ENCODE data around the gene TRAPPC10. TPM values are rescaled to one million over a fixed set of nuclear protein-coding genes. Genes with fewer than 3 reads are reported as not detected.

The TRAPPC10 gene
- total RNA-seq, 2 donors from 2014 or later, result 14.4 to 38.9 TPM

GRCh38 chr21:44011123-44011522 is 986 bp upstream of the TRAPPC10 start:
- Histone ChIP-seq H3K27ac (peak overlapping the region; percentile 90 to 93), H3K36me3 (no peaks in the 10 kb centered on the region), H3K4me1 (replicated peaks) (no peaks in the 10 kb centered on the region), H3K4me3 (peak overlapping the region; percentile 93 to 97), H3K9me3 (no peaks in the 10 kb centered on the region), H3K27me3 (replicated peaks; ENCODE audit: insufficient read depth) (no peaks in the 10 kb centered on the region)
- 79% methylated on average over 9 of the region's 9 CpGs for WGBS
- DNase-seq (ENCODE audit: low spot score), result no peak
- TF ChIP-seq POLR2AphosphoS5 (IDR thresholded peaks at IDR 0.05), result no peak
- intact Hi-C loops (cut with DNase I), result no loop called here

GRCh38 chr21:44012474-44013379 is 618 bp downstream of the TRAPPC10 start:
- H3K9me3 ChIP-seq, result no peaks in the 10 kb centered on the region
- peak; percentile 30 for DNase-seq (ENCODE audit: low spot score)
- no peaks in the 10 kb centered on the region for H3K36me3 ChIP-seq
- H3K4me3 ChIP-seq, result peak overlapping the region; percentile 93 to 97
- intact Hi-C loops (cut with DNase I), result no loop called here
- peak overlapping the region; percentile 90 to 93 for H3K27ac ChIP-seq
- TF ChIP-seq POLR2A (IDR thresholded peaks at IDR 0.05), result no peak
- TF ChIP-seq CTCF (IDR thresholded peaks at IDR 0.05), result peak in 1 of 4 experiments; percentile 10
- no peak for TF ChIP-seq POLR2AphosphoS5 (IDR thresholded peaks at IDR 0.05)
- H3K4me1 ChIP-seq (replicated peaks), result no peaks in the 10 kb centered on the region
- WGBS, result under 1% methylated on average over 64 of the region's 87 CpGs
- H3K27me3 ChIP-seq (replicated peaks; ENCODE audit: insufficient read depth), result no peaks in the 10 kb centered on the region

GRCh38 chr21:44013380-44014088 is 1.4 kb downstream of the TRAPPC10 start:
- H3K36me3 ChIP-seq, result no peaks in the 10 kb centered on the region
- H3K27me3 ChIP-seq (replicated peaks; ENCODE audit: insufficient read depth), result no peaks in the 10 kb centered on the region
- TF ChIP-seq POLR2A (IDR thresholded peaks at IDR 0.05) (no peak), CTCF (IDR thresholded peaks at IDR 0.05) (no peak), POLR2AphosphoS5 (IDR thresholded peaks at IDR 0.05) (no peak)
- peak overlapping the region; percentile 93 to 97 for H3K4me3 ChIP-seq
- no peaks in the 10 kb centered on the region for H3K4me1 ChIP-seq (replicated peaks)
- no peaks in the 10 kb centered on the region for H3K9me3 ChIP-seq
- no peak for DNase-seq (ENCODE audit: low spot score)
- intact Hi-C loops (cut with DNase I), result no loop called here
- H3K27ac ChIP-seq, result peak overlapping the region in 1 of 2 donors; percentile 93
- 22% methylated on average over 8 of the region's 8 CpGs for WGBS

GRCh38 chr21:44017601-44018000 is 5.5 kb downstream of the TRAPPC10 start:
- intact Hi-C loops (cut with DNase I), result no loop called here
- no peak for DNase-seq (ENCODE audit: low spot score)
- Histone ChIP-seq H3K4me3 (no peak overlapping the region), H3K27me3 (replicated peaks; ENCODE audit: insufficient read depth) (no peaks in the 10 kb centered on the region), H3K36me3 (no peaks in the 10 kb centered on the region), H3K27ac (no peak overlapping the region), H3K9me3 (no peaks in the 10 kb centered on the region), H3K4me1 (replicated peaks) (no peaks in the 10 kb centered on the region)
- WGBS, result 92% methylated on average over 9 of the region's 9 CpGs
- TF ChIP-seq CTCF (IDR thresholded peaks at IDR 0.05) (no peak), POLR2AphosphoS5 (IDR thresholded peaks at IDR 0.05) (no peak), POLR2A (IDR thresholded peaks at IDR 0.05) (no peak)

GRCh38 chr21:44018127-44018526 is 6.0 kb downstream of the TRAPPC10 start:
- no peaks in the 10 kb centered on the region for H3K9me3 ChIP-seq
- no peaks in the 10 kb centered on the region for H3K27me3 ChIP-seq (replicated peaks; ENCODE audit: insufficient read depth)
- DNase-seq (ENCODE audit: low spot score), result no peak
- WGBS, result 98% methylated on average over 5 of the region's 5 CpGs
- no peaks in the 10 kb centered on the region for H3K4me1 ChIP-seq (replicated peaks)
- H3K36me3 ChIP-seq, result no peaks in the 10 kb centered on the region
- TF ChIP-seq POLR2AphosphoS5 (IDR thresholded peaks at IDR 0.05) (no peak), POLR2A (IDR thresholded peaks at IDR 0.05) (no peak), CTCF (IDR thresholded peaks at IDR 0.05) (no peak)
- intact Hi-C loops (cut with DNase I), result no loop called here
- H3K27ac ChIP-seq, result no peak overlapping the region
- no peak overlapping the region for H3K4me3 ChIP-seq
